SU-DHL-6 (cell line): Measurements from ENCODE around the gene GRAP2.

Experiments
- H2AFZ ChIP-seq: fragments of 200-600 bp; sonication (generic); 2 replicates; pipeline ENCODE4 v1.6.1; 2014; ENCODE audit warnings: low read depth, mild to moderate bottlenecking, moderate library complexity, mixed read lengths, antibody characterized with exemption, low read length; ENCODE audit not compliant: severe bottlenecking
- H3F3A ChIP-seq: fragments of 200-600 bp; shearing (Covaris generic); 2 replicates; pipeline ENCODE4 v1.6.0; 2016; ENCODE audit warnings: antibody characterized with exemption, mild to moderate bottlenecking; ENCODE audit not compliant: insufficient read depth
- H3K27ac ChIP-seq: fragments of 200-600 bp; sonication (generic); 2 replicates; pipeline ENCODE4 v1.5.1; 2016; ENCODE audit warnings: low read depth, mild to moderate bottlenecking, low read length, moderate library complexity, mixed read lengths
- H3K27me3 ChIP-seq: fragments of 200-600 bp; sonication (generic), shearing (Covaris generic); 2 replicates; pipeline ENCODE4 v1.6.0; 2014; ENCODE audit warnings: mild to moderate bottlenecking, low read length
- H3K36me3 ChIP-seq: fragments of 200-600 bp; sonication (generic); 2 replicates; pipeline ENCODE4 v1.6.1; 2014; ENCODE audit warnings: mild to moderate bottlenecking, low read length, mixed read lengths
- H3K4me2 ChIP-seq: fragments of 300-600, 200-600 bp; shearing (Covaris generic), sonication (generic); 2 replicates; pipeline ENCODE4 v1.6.0; 2014; ENCODE audit warnings: low read length, low read depth, mild to moderate bottlenecking; ENCODE audit not compliant: poor library complexity, severe bottlenecking
- H3K4me3 ChIP-seq: fragments of 200-600 bp; sonication (generic); 2 replicates; pipeline ENCODE4 v1.5.1; 2014; ENCODE audit warnings: antibody characterized with exemption, low read length, mild to moderate bottlenecking, mixed read lengths; ENCODE audit not compliant: insufficient read depth, poor library complexity, severe bottlenecking
- H3K79me2 ChIP-seq: fragments of 200-600 bp; sonication (generic); 2 replicates; pipeline ENCODE4 v1.6.1; 2014; ENCODE audit warnings: mild to moderate bottlenecking, low read length, moderate library complexity; ENCODE audit not compliant: insufficient read depth
- H3K9ac ChIP-seq: fragments of 200-600 bp; sonication (generic); 2 replicates; pipeline ENCODE4 v1.7.0; 2014; ENCODE audit warnings: mild to moderate bottlenecking, low read length
- H3K9me2 ChIP-seq: fragments of 200-600 bp; sonication (generic); replicated peaks from 2 replicates; pipeline ENCODE4 v1.6.1; 2014; ENCODE audit warnings: low read length; ENCODE audit not compliant: insufficient read depth
- H3K9me3 ChIP-seq: fragments of 200-600 bp; sonication (generic); 2 replicates; pipeline ENCODE4 v1.6.1; 2014; ENCODE audit warnings: low read length, mixed read lengths; ENCODE audit not compliant: insufficient read depth
- H4K20me1 ChIP-seq: fragments of 200-600 bp; sonication (generic); 2 replicates; pipeline ENCODE4 v1.6.1; 2014; ENCODE audit warnings: low read depth, mild to moderate bottlenecking, antibody characterized with exemption, low read length, moderate library complexity, mixed read lengths
- EZH2phosphoT487 ChIP-seq: fragments of 200-600 bp; sonication (generic), shearing (Covaris generic); conservative IDR thresholded peaks from 2 replicates; pipeline ENCODE4 v1.6.1; 2018; ENCODE audit warnings: mild to moderate bottlenecking, antibody characterized with exemption, low read length, moderate library complexity, mixed read lengths
- TF ChIP-seq, protein P1 (sequence below): fragments of 200-600 bp; sonication (generic); IDR thresholded peaks from one replicate; pipeline ENCODE4 v1.5.1; 2017; ENCODE audit warnings: antibody characterized with exemption, mild to moderate bottlenecking, low read length, moderate library complexity; ENCODE audit not compliant: insufficient read depth, poor library complexity, severe bottlenecking

The GRAP2 gene

DNA sequence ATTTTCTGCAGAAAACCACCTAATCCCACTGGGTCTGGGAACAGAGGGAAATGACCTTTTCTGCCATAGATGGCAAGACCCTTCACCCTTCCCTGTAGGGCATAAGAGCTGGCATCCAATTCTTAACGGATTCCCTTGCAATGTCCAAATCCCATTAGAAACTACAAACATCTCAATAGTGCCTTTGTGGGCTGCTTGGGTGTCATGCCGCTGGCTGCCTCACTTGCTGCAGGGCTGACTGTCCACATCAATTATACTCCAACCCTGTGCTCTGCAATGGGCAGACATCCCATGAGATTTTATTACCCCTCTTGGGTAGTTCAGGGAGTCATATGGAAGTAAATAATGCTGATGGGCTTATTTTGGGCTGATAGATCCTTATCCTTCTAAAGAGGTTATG lies 7.3 kb downstream of the GRAP2 start:
- H3K36me3 ChIP-seq, result no peaks in the 10 kb centered on the region
- H3K27me3 ChIP-seq, result no peaks in the 10 kb centered on the region
- H3K79me2 ChIP-seq, result no peaks in the 10 kb centered on the region
- H3K4me3 ChIP-seq, result no peak overlapping the region
- no peaks in the 10 kb centered on the region for H4K20me1 ChIP-seq
- no peaks in the 10 kb centered on the region for H3K9me3 ChIP-seq
- H3K9ac ChIP-seq, result no peak overlapping the region
- H3K4me2 ChIP-seq, result no peak overlapping the region
- no peak overlapping the region for H3K27ac ChIP-seq
- no peak overlapping the region for H2AFZ ChIP-seq
- no peaks in the 10 kb centered on the region for H3K9me2 ChIP-seq
- H3F3A ChIP-seq, result no peaks in the 10 kb centered on the region
- TF ChIP-seq EZH2phosphoT487, result no peak
- TF ChIP-seq, protein P1, sequence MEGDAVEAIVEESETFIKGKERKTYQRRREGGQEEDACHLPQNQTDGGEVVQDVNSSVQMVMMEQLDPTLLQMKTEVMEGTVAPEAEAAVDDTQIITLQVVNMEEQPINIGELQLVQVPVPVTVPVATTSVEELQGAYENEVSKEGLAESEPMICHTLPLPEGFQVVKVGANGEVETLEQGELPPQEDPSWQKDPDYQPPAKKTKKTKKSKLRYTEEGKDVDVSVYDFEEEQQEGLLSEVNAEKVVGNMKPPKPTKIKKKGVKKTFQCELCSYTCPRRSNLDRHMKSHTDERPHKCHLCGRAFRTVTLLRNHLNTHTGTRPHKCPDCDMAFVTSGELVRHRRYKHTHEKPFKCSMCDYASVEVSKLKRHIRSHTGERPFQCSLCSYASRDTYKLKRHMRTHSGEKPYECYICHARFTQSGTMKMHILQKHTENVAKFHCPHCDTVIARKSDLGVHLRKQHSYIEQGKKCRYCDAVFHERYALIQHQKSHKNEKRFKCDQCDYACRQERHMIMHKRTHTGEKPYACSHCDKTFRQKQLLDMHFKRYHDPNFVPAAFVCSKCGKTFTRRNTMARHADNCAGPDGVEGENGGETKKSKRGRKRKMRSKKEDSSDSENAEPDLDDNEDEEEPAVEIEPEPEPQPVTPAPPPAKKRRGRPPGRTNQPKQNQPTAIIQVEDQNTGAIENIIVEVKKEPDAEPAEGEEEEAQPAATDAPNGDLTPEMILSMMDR, result no peak

DNA sequence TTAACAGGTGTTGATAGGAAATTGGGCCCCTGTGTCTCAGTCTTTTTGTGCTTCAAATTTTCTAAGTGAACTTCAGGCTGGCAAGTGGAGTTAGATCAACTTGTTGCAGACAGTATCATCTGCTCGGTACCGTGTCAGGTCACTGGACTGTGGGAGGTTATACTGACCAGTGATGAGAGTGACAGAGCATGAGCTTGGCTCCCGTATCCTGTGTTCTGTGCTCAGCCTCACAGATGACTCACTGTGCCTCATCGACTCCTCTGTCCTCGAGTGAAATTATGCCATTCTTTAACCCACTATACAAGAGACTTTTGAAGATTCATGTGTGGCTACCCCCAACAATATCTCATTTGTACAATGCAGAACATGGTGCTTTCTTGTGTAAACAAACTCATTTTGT lies 7.9 kb downstream of the GRAP2 start:
- no peak overlapping the region for H3K4me3 ChIP-seq
- no peaks in the 10 kb centered on the region for H3F3A ChIP-seq
- H3K36me3 ChIP-seq, result no peaks in the 10 kb centered on the region
- H2AFZ ChIP-seq, result no peak overlapping the region
- no peaks in the 10 kb centered on the region for H3K79me2 ChIP-seq
- H3K9me3 ChIP-seq, result no peaks in the 10 kb centered on the region
- no peaks in the 10 kb centered on the region for H4K20me1 ChIP-seq
- no peaks in the 10 kb centered on the region for H3K9me2 ChIP-seq
- TF ChIP-seq EZH2phosphoT487, result no peak
- TF ChIP-seq, protein P1, result no peak
- no peak overlapping the region for H3K4me2 ChIP-seq
- H3K27me3 ChIP-seq, result no peaks in the 10 kb centered on the region
- no peak overlapping the region for H3K27ac ChIP-seq
- no peak overlapping the region for H3K9ac ChIP-seq

DNA sequence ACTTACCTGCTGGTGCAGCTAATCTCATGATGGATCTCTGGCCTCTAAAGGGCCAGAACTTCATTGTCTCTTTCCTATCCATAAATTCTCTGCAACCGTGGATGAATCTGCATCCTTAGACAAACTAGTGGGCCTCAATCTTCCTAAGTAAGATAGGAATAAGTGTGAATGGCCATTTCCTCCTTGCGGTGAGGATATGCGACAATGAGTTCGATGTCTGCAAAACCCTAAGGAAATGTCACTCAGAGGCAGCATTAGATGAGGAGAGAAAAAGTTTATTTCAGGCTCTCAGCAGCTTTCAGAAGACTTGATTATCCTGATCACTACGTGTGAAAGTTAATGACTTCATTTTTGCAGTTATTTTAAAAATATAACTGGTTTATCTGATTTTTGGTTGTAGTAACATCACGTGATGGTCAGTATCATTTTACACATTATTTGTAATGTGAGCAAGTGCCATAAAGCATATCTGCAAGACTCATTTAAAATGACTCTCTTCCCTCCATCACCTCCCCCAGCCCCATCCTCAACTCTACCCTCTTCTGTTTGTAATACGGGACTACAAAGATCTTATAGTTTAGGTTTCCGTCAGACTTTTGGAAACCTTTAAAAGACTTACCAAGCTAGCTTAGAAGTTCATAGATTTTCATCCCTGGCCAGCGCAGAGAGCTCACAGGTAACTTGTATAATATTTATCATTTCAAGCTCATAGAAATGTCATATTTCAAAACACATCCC lies 10.2 kb downstream of the GRAP2 start:
- no peak overlapping the region for H3K27ac ChIP-seq
- no peaks in the 10 kb centered on the region for H3K36me3 ChIP-seq
- H3K9me3 ChIP-seq, result no peaks in the 10 kb centered on the region
- H3F3A ChIP-seq, result no peaks in the 10 kb centered on the region
- no peak overlapping the region for H3K4me2 ChIP-seq
- H3K9ac ChIP-seq, result no peak overlapping the region
- TF ChIP-seq, protein P1, result no peak
- TF ChIP-seq EZH2phosphoT487, result no peak
- no peak overlapping the region for H3K4me3 ChIP-seq
- no peaks in the 10 kb centered on the region for H3K79me2 ChIP-seq
- H4K20me1 ChIP-seq, result no peaks in the 10 kb centered on the region
- no peak overlapping the region for H2AFZ ChIP-seq
- no peaks in the 10 kb centered on the region for H3K9me2 ChIP-seq
- H3K27me3 ChIP-seq, result no peaks in the 10 kb centered on the region

DNA sequence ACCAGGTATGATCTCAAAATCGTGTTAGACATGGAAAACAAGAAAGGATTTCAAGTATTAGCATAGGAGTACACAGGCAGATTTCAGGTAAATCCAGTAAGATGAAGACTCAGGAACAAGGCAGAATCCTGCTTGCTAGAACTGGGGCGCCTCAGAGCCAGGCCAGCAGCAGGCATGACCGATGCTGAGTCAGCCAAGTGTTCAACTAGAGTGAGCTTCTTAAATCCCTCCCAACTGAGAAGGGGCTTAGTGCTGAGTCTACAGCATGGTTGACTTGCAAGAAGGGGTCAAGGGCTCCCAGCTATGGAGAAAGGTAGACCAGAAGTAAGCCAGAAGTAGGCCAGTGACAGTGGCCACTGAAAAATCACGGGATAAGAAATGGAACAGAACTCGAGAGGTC lies 12.4 kb downstream of the GRAP2 start:
- Histone ChIP-seq H3K4me3 (no peak overlapping the region), H3K79me2 (no peaks in the 10 kb centered on the region), H2AFZ (no peak overlapping the region), H3K9ac (no peak overlapping the region), H3K9me2 (no peaks in the 10 kb centered on the region), H3K4me2 (no peak overlapping the region), H3K27ac (no peak overlapping the region), H3K36me3 (no peaks in the 10 kb centered on the region), H3K9me3 (no peaks in the 10 kb centered on the region), H3K27me3 (no peaks in the 10 kb centered on the region), H4K20me1 (no peaks in the 10 kb centered on the region), H3F3A (no peaks in the 10 kb centered on the region)
- no peak for TF ChIP-seq EZH2phosphoT487
- TF ChIP-seq, protein P1, result no peak
